HG02840 (cell line): ENCODE results near the gene KCTD3.

Experiments used
- ATAC-seq: cut with Tn5 transposase; IDR thresholded peaks from one replicate; pipeline ENCODE4 v1.9.1; 2021; ENCODE audit warnings: mild to moderate bottlenecking, moderate library complexity, moderate number of reproducible peaks; ENCODE audit not compliant: unreplicated experiment, low FRiP score

Gene KCTD3

GRCh38 chr1:215555531-215555930 is 11.6 kb upstream of the KCTD3 start:
- no peak for ATAC-seq

- ATAC-seq, result no peak
Observed at GRCh38 chr1:215556996-215557395, 10.1 kb upstream of the KCTD3 start.

- ATAC-seq, result no peak
Observed at GRCh38 chr1:215557504-215557903, 9.6 kb upstream of the KCTD3 start.

- no peak for ATAC-seq
Observed at GRCh38 chr1:215557992-215558626, 9.0 kb upstream of the KCTD3 start.

GRCh38 chr1:215567491-215568298 is 591 bp downstream of the KCTD3 start:
- ATAC-seq, result peak; percentile 70

GRCh38 chr1:215568299-215568692 is 1.2 kb downstream of the KCTD3 start:
- no peak for ATAC-seq

- no peak for ATAC-seq
Observed at GRCh38 chr1:215569986-215570824, 3.1 kb downstream of the KCTD3 start.

GRCh38 chr1:215581896-215582295 is 14.8 kb downstream of the KCTD3 start:
- no peak for ATAC-seq

- ATAC-seq, result no peak
Observed at GRCh38 chr1:215583185-215583749, 16.2 kb downstream of the KCTD3 start.

GRCh38 chr1:215584389-215584788 is 17.3 kb downstream of the KCTD3 start:
- ATAC-seq, result no peak

GRCh38 chr1:215589650-215590435 is 22.7 kb downstream of the KCTD3 start:
- no peak for ATAC-seq

- no peak for ATAC-seq
Observed at GRCh38 chr1:215590779-215591491, 23.8 kb downstream of the KCTD3 start.

GRCh38 chr1:215594640-215595039 is 27.5 kb downstream of the KCTD3 start:
- no peak for ATAC-seq

- ATAC-seq, result no peak
Observed at GRCh38 chr1:215595231-215595630, 28.1 kb downstream of the KCTD3 start.

GRCh38 chr1:215597961-215598360 is 30.9 kb downstream of the KCTD3 start:
- no peak for ATAC-seq

- ATAC-seq, result no peak
Observed at GRCh38 chr1:215599418-215600074, 32.4 kb downstream of the KCTD3 start.

GRCh38 chr1:215600258-215600792 is 33.2 kb downstream of the KCTD3 start:
- no peak for ATAC-seq

GRCh38 chr1:215600867-215601266 is 33.8 kb downstream of the KCTD3 start:
- no peak for ATAC-seq

GRCh38 chr1:215601276-215601675 is 34.2 kb downstream of the KCTD3 start:
- ATAC-seq, result no peak
